ENCODE data around the gene KCNK3.
A peak's percentile ranks its signal among the peaks of the same experiment; 100 is the strongest.
"Not testable (repeated sequence)": the region's sequence is repeated elsewhere in the genome, so short reads cannot be mapped to it uniquely, and the experiment has no call there.

KCNK3 gene

GRCh38 chr2:26665296-26665695 lies 27.2 kb upstream of the KCNK3 start:
- DNase-seq (ENCODE audit: low read depth), result not testable (repeated sequence)

- DNase-seq (ENCODE audit: low read depth), result no peak
Observed at GRCh38 chr2:26666671-26667070, 25.9 kb upstream of the KCNK3 start.

- no peak for DNase-seq (ENCODE audit: low read depth)
Observed at GRCh38 chr2:26668041-26668440, 24.5 kb upstream of the KCNK3 start.

GRCh38 chr2:26668856-26669750 lies 23.4 kb upstream of the KCNK3 start:
- no peak for DNase-seq (ENCODE audit: low read depth)

- DNase-seq (ENCODE audit: low read depth), result no peak
Observed at GRCh38 chr2:26670171-26670570, 22.4 kb upstream of the KCNK3 start.

- DNase-seq (ENCODE audit: low read depth), result no peak
Observed at GRCh38 chr2:26670931-26671460, 21.5 kb upstream of the KCNK3 start.

- no peak for DNase-seq (ENCODE audit: low read depth)
Observed at GRCh38 chr2:26671691-26672090, 20.8 kb upstream of the KCNK3 start.

- no peak for DNase-seq (ENCODE audit: low read depth)
Observed at GRCh38 chr2:26672112-26672817, 20.3 kb upstream of the KCNK3 start.

GRCh38 chr2:26672818-26673393 lies 19.6 kb upstream of the KCNK3 start:
- no peak for DNase-seq (ENCODE audit: low read depth)

- DNase-seq (ENCODE audit: low read depth), result no peak
Observed at GRCh38 chr2:26674002-26674751, 18.3 kb upstream of the KCNK3 start.

GRCh38 chr2:26674771-26675170 lies 17.8 kb upstream of the KCNK3 start:
- DNase-seq (ENCODE audit: low read depth), result no peak

GRCh38 chr2:26675651-26676255 lies 16.8 kb upstream of the KCNK3 start:
- no peak for DNase-seq (ENCODE audit: low read depth)

GRCh38 chr2:26678035-26678434 lies 14.5 kb upstream of the KCNK3 start:
- peak; percentile 26 for DNase-seq (ENCODE audit: low read depth)

GRCh38 chr2:26679867-26680266 lies 12.7 kb upstream of the KCNK3 start:
- no peak for DNase-seq (ENCODE audit: low read depth)

GRCh38 chr2:26681656-26682055 lies 10.9 kb upstream of the KCNK3 start:
- no peak for DNase-seq (ENCODE audit: low read depth)

GRCh38 chr2:26682155-26682554 lies 10.4 kb upstream of the KCNK3 start:
- DNase-seq (ENCODE audit: low read depth), result no peak

GRCh38 chr2:26683583-26683982 lies 8.9 kb upstream of the KCNK3 start:
- DNase-seq (ENCODE audit: low read depth), result no peak

GRCh38 chr2:26685341-26685740 lies 7.2 kb upstream of the KCNK3 start:
- DNase-seq (ENCODE audit: low read depth), result no peak

GRCh38 chr2:26685989-26686839 lies 6.3 kb upstream of the KCNK3 start:
- no peak for DNase-seq (ENCODE audit: low read depth)

- no peak for DNase-seq (ENCODE audit: low read depth)
Observed at GRCh38 chr2:26687328-26687727, 5.2 kb upstream of the KCNK3 start.

GRCh38 chr2:26687801-26688200 lies 4.7 kb upstream of the KCNK3 start:
- DNase-seq (ENCODE audit: low read depth), result no peak
